ENCODE results near the gene ZNF346. TPM values are rescaled to one million over a fixed set of nuclear protein-coding genes. Genes with fewer than 3 reads are reported as not detected.

The ZNF346 gene
- total and polyA plus RNA-seq, 2 of the 13 experiments (the other 11 are each of a cell fraction or from before 2014, with no cell fraction given), result 8.6 to 19.4 TPM

DNA sequence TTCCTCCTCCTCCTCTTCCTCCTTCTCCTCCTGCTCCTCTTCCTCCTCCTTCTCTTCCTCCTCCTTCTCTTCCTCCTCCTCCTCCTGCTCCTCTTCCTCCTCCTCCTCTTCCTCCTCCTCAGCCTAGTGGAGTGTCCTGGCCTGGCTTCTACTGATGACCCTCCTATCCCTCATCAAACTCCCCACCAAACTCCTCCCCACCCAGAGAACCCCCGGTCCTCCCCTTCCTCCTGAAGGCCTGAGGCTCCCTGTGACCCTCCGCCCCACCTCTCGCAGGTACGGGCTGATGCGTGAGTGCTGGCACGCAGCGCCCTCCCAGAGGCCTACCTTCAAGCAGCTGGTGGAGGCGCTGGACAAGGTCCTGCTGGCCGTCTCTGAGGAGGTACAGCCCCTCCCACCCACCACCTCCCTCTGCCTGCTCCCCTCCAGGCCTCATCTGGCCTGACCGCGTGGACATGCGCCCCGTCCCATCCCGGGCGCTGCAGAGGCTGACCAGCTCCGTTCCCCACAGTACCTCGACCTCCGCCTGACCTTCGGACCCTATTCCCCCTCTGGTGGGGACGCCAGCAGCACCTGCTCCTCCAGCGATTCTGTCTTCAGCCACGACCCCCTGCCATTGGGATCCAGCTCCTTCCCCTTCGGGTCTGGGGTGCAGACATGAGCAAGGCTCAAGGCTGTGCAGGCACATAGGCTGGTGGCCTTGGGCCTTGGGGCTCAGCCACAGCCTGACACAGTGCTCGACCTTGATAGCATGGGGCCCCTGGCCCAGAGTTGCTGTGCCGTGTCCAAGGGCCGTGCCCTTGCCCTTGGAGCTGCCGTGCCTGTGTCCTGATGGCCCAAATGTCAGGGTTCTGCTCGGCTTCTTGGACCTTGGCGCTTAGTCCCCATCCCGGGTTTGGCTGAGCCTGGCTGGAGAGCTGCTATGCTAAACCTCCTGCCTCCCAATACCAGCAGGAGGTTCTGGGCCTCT, 74.8 kb downstream of the ZNF346 start (continued):
- TF ChIP-seq ZNF792 (CRISPR knock-in tag; IDR thresholded peaks at IDR 0.05) (no peak), NFIB (CRISPR knock-in tag; IDR thresholded peaks at IDR 0.05; ENCODE audit: borderline replicate concordance) (no peak), THYN1 (CRISPR knock-in tag; IDR thresholded peaks at IDR 0.05; ENCODE audit: borderline replicate concordance, low read depth) (no peak), SUZ12 (IDR thresholded peaks at IDR 0.05; ENCODE audit: low read depth, low read length) (no peak), PCBP1 (IDR thresholded peaks at IDR 0.05; ENCODE audit: borderline replicate concordance, low read depth, low read length) (no peak), FOXK2 (IDR thresholded peaks at IDR 0.05) (no peak), ARID2 (CRISPR knock-in tag; IDR thresholded peaks at IDR 0.05; ENCODE audit: borderline replicate concordance) (no peak), ZBTB20 (CRISPR knock-in tag; IDR thresholded peaks at IDR 0.05; ENCODE audit: borderline replicate concordance, low read depth) (no peak), PAF1 (CRISPR knock-in tag; IDR thresholded peaks at IDR 0.05) (0 out of 2 replicates have a peak, but pooled peaks have one; percentile 46), ZNF335 (CRISPR knock-in tag; IDR thresholded peaks at IDR 0.05) (no peak), ZNF652 (CRISPR knock-in tag; IDR thresholded peaks at IDR 0.05; ENCODE audit: borderline replicate concordance, low read depth) (no peak), GLI4 (CRISPR knock-in tag; IDR thresholded peaks at IDR 0.05; ENCODE audit: borderline replicate concordance) (no peak), HNF4G (IDR thresholded peaks at IDR 0.05; ENCODE audit: borderline replicate concordance, low read depth, low read length) (peak; percentile 49; the same call in 1 of the 2 replicates), HNF4G (CRISPR knock-in tag; IDR thresholded peaks at IDR 0.05; ENCODE audit: borderline replicate concordance, low read depth) (no peak)
- TF ChIP-seq, protein P1, sequence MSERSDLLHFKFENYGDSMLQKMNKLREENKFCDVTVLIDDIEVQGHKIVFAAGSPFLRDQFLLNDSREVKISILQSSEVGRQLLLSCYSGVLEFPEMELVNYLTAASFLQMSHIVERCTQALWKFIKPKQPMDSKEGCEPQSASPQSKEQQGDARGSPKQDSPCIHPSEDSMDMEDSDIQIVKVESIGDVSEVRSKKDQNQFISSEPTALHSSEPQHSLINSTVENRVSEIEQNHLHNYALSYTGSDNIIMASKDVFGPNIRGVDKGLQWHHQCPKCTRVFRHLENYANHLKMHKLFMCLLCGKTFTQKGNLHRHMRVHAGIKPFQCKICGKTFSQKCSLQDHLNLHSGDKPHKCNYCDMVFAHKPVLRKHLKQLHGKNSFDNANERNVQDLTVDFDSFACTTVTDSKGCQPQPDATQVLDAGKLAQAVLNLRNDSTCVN (CRISPR knock-in tag; IDR thresholded peaks at IDR 0.05; ENCODE audit: borderline replicate concordance), result no peak
- TF ChIP-seq, protein P2, sequence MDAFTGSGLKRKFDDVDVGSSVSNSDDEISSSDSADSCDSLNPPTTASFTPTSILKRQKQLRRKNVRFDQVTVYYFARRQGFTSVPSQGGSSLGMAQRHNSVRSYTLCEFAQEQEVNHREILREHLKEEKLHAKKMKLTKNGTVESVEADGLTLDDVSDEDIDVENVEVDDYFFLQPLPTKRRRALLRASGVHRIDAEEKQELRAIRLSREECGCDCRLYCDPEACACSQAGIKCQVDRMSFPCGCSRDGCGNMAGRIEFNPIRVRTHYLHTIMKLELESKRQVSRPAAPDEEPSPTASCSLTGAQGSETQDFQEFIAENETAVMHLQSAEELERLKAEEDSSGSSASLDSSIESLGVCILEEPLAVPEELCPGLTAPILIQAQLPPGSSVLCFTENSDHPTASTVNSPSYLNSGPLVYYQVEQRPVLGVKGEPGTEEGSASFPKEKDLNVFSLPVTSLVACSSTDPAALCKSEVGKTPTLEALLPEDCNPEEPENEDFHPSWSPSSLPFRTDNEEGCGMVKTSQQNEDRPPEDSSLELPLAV (CRISPR knock-in tag; conservative IDR thresholded peaks at IDR 0.05; ENCODE audit: low read depth), result no peak
- TF ChIP-seq, protein P3, sequence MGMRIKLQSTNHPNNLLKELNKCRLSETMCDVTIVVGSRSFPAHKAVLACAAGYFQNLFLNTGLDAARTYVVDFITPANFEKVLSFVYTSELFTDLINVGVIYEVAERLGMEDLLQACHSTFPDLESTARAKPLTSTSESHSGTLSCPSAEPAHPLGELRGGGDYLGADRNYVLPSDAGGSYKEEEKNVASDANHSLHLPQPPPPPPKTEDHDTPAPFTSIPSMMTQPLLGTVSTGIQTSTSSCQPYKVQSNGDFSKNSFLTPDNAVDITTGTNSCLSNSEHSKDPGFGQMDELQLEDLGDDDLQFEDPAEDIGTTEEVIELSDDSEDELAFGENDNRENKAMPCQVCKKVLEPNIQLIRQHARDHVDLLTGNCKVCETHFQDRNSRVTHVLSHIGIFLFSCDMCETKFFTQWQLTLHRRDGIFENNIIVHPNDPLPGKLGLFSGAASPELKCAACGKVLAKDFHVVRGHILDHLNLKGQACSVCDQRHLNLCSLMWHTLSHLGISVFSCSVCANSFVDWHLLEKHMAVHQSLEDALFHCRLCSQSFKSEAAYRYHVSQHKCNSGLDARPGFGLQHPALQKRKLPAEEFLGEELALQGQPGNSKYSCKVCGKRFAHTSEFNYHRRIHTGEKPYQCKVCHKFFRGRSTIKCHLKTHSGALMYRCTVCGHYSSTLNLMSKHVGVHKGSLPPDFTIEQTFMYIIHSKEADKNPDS (CRISPR knock-in tag; IDR thresholded peaks at IDR 0.05), result no peak
- TF ChIP-seq, protein P4, sequence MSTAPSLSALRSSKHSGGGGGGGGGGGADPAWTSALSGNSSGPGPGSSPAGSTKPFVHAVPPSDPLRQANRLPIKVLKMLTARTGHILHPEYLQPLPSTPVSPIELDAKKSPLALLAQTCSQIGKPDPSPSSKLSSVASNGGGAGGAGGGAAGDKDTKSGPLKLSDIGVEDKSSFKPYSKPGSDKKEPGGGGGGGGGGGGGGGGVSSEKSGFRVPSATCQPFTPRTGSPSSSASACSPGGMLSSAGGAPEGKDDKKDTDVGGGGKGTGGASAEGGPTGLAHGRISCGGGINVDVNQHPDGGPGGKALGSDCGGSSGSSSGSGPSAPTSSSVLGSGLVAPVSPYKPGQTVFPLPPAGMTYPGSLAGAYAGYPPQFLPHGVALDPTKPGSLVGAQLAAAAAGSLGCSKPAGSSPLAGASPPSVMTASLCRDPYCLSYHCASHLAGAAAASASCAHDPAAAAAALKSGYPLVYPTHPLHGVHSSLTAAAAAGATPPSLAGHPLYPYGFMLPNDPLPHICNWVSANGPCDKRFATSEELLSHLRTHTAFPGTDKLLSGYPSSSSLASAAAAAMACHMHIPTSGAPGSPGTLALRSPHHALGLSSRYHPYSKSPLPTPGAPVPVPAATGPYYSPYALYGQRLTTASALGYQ (CRISPR knock-in tag; IDR thresholded peaks at IDR 0.05), result no peak
- TF ChIP-seq, protein P5, sequence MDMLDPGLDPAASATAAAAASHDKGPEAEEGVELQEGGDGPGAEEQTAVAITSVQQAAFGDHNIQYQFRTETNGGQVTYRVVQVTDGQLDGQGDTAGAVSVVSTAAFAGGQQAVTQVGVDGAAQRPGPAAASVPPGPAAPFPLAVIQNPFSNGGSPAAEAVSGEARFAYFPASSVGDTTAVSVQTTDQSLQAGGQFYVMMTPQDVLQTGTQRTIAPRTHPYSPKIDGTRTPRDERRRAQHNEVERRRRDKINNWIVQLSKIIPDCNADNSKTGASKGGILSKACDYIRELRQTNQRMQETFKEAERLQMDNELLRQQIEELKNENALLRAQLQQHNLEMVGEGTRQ (IDR thresholded peaks at IDR 0.05; ENCODE audit: low read depth, low read length), result no peak
- TF ChIP-seq, protein P5 (CRISPR knock-in tag; IDR thresholded peaks at IDR 0.05; ENCODE audit: borderline replicate concordance), result no peak
